WTC11 (cell line): ENCODE results near the gene SLC35F1. TPM values are rescaled to one million over a fixed set of nuclear protein-coding genes. Genes with fewer than 3 reads are reported as not detected.
A peak's percentile ranks its signal among the peaks of the same experiment; 100 is the strongest.

ENCODE experiments used
- ATAC-seq: fragments of 200-7000 bp; cut with Tn5 transposase; 2 replicates; pipeline ENCODE4 v1.10.0; 2021; ENCODE audit warnings: mild to moderate bottlenecking, moderate library complexity
- CTCF ChIA-PET: fragments of 300-600 bp; sonication (Branson Sonifier 250); formaldehyde crosslinking; loops from one replicate; lab custom pipeline; 2021; ENCODE audit warnings: antibody characterized with exemption; lab: Charles Lee
- POLR2A ChIA-PET: fragments of 350-600 bp; sonication (Branson Sonifier 250); formaldehyde crosslinking; loops from one replicate; lab custom pipeline; 2021; ENCODE audit warnings: antibody characterized with exemption; lab: Charles Lee
- DNase-seq: peaks from one replicate; pipeline ENCODE4 v3.0.0; 2021; ENCODE audit warnings: low spot score
- H3K27ac Mint-ChIP-seq: 2 replicates; pipeline ENCODE4 v1.8.0; 2021; ENCODE audit warnings: mixed read lengths
- H3K27me3 Mint-ChIP-seq: 2 replicates; pipeline ENCODE4 v1.8.0; 2021; ENCODE audit warnings: low read depth, mild to moderate bottlenecking, moderate library complexity, mixed read lengths
- H3K36me3 Mint-ChIP-seq: 2 replicates; pipeline ENCODE4 v1.8.0; 2021; ENCODE audit warnings: mixed read lengths
- H3K4me1 Mint-ChIP-seq: 2 replicates; pipeline ENCODE4 v1.8.0; 2022; ENCODE audit warnings: mixed read lengths
- H3K4me3 Mint-ChIP-seq: 2 replicates; pipeline ENCODE4 v1.8.0; 2021; ENCODE audit warnings: mild to moderate bottlenecking, moderate library complexity, mixed read lengths
- H3K9me3 Mint-ChIP-seq: 2 replicates; pipeline ENCODE4 v1.8.0; 2021; ENCODE audit warnings: mixed read lengths
- AFF4 ChIP-seq: sonication (generic); formaldehyde crosslinking; IDR thresholded peaks from 2 replicates; pipeline ENCODE4 v1.8.1; 2023; ENCODE audit warnings: mild to moderate bottlenecking, missing genetic modification reagents, borderline replicate concordance
- ELF4 ChIP-seq: sonication (generic); formaldehyde crosslinking; IDR thresholded peaks from 2 replicates; pipeline ENCODE4 v1.8.1; 2022; ENCODE audit warnings: low read depth, mild to moderate bottlenecking, moderate library complexity, missing genetic modification reagents
- RORB ChIP-seq: fragments of 250-450 bp; sonication (Bioruptor Pico); IDR thresholded peaks from 2 replicates; pipeline ENCODE4 v1.9.0; 2021; ENCODE audit warnings: mild to moderate bottlenecking
- SP1 ChIP-seq: sonication (generic); formaldehyde crosslinking; conservative IDR thresholded peaks from 2 replicates; pipeline ENCODE4 v1.8.1; 2022; ENCODE audit warnings: missing genetic modification reagents
- STAT6 ChIP-seq: sonication (generic); formaldehyde crosslinking; conservative IDR thresholded peaks from 2 replicates; pipeline ENCODE4 v1.8.1; 2023; ENCODE audit warnings: mild to moderate bottlenecking, low read depth, missing genetic modification reagents, moderate library complexity
- TCF7 ChIP-seq: sonication (generic); formaldehyde crosslinking; IDR thresholded peaks from 2 replicates; pipeline ENCODE4 v1.8.0; 2022; ENCODE audit warnings: mild to moderate bottlenecking, low read depth, missing genetic modification reagents, moderate library complexity
- ZBTB43 ChIP-seq: sonication (generic); formaldehyde crosslinking; IDR thresholded peaks from 2 replicates; pipeline ENCODE4 v1.8.1; 2023; ENCODE audit warnings: mild to moderate bottlenecking, missing genetic modification reagents
- ZNF263 ChIP-seq: sonication (generic); formaldehyde crosslinking; IDR thresholded peaks from 2 replicates; pipeline ENCODE4 v1.8.1; 2022; ENCODE audit warnings: low read depth, mild to moderate bottlenecking, moderate library complexity, missing genetic modification reagents
- ZSCAN18 ChIP-seq: fragments of 250-450 bp; sonication (Bioruptor Pico); IDR thresholded peaks from 2 replicates; pipeline ENCODE4 v2.1.2; 2022; ENCODE audit warnings: mild to moderate bottlenecking, moderate library complexity
- total RNA-seq: library from RNA; stranded (reverse); gene quantifications from 3 replicates; pipeline ENCODE4 v1.2.3, GENCODE V29; 2021
- TF ChIP-seq, protein P1 (sequence below): sonication (generic); formaldehyde crosslinking; IDR thresholded peaks from 2 replicates; pipeline ENCODE4 v1.8.0; 2023; ENCODE audit warnings: missing genetic modification reagents, mild to moderate bottlenecking, borderline replicate concordance

The SLC35F1 gene
- total RNA-seq, 1 experiment from 2014 or later: 11.0 TPM

- Mint-ChIP-seq H3K36me3 (no peaks in the 10 kb centered on the region), H3K4me3 (no peak overlapping the region), H3K9me3 (no peaks in the 10 kb centered on the region), H3K4me1 (peaks cover 28% of the 10 kb centered on the region), H3K27ac (no peak overlapping the region), H3K27me3 (no peaks in the 10 kb centered on the region)
- DNase-seq (no peak), ATAC-seq (peak; percentile 34)
- ChIA-PET POLR2A (interaction anchor here (0.6 kb wide), 1 partner anchor 270 kb away, joined by 3 read pairs; no protein-coding TSS in a partner anchor), CTCF (no interaction called here)
- TF ChIP-seq, protein P1, sequence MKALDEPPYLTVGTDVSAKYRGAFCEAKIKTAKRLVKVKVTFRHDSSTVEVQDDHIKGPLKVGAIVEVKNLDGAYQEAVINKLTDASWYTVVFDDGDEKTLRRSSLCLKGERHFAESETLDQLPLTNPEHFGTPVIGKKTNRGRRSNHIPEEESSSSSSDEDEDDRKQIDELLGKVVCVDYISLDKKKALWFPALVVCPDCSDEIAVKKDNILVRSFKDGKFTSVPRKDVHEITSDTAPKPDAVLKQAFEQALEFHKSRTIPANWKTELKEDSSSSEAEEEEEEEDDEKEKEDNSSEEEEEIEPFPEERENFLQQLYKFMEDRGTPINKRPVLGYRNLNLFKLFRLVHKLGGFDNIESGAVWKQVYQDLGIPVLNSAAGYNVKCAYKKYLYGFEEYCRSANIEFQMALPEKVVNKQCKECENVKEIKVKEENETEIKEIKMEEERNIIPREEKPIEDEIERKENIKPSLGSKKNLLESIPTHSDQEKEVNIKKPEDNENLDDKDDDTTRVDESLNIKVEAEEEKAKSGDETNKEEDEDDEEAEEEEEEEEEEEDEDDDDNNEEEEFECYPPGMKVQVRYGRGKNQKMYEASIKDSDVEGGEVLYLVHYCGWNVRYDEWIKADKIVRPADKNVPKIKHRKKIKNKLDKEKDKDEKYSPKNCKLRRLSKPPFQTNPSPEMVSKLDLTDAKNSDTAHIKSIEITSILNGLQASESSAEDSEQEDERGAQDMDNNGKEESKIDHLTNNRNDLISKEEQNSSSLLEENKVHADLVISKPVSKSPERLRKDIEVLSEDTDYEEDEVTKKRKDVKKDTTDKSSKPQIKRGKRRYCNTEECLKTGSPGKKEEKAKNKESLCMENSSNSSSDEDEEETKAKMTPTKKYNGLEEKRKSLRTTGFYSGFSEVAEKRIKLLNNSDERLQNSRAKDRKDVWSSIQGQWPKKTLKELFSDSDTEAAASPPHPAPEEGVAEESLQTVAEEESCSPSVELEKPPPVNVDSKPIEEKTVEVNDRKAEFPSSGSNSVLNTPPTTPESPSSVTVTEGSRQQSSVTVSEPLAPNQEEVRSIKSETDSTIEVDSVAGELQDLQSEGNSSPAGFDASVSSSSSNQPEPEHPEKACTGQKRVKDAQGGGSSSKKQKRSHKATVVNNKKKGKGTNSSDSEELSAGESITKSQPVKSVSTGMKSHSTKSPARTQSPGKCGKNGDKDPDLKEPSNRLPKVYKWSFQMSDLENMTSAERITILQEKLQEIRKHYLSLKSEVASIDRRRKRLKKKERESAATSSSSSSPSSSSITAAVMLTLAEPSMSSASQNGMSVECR (CRISPR knock-in tag): no peak
- TF ChIP-seq ELF4 (CRISPR knock-in tag): no peak
- TF ChIP-seq ZSCAN18 (CRISPR knock-in tag): no peak
- TF ChIP-seq STAT6 (CRISPR knock-in tag): no peak
- no peak for TF ChIP-seq ZBTB43
- no peak for TF ChIP-seq AFF4 (CRISPR knock-in tag)
- TF ChIP-seq ZNF263 (CRISPR knock-in tag): no peak
- TF ChIP-seq RORB (CRISPR knock-in tag): no peak
- TF ChIP-seq SP1: no peak
- no peak for TF ChIP-seq TCF7 (CRISPR knock-in tag)
These were observed 300.9 kb downstream of the SLC35F1 start for GRCh38 chr6:118207947-118208346.
